Upper lobe of left lung (tissue), 6 donors: ENCODE results near the gene ATP8B1. TPM values are rescaled to one million over a fixed set of nuclear protein-coding genes. Genes with fewer than 3 reads are reported as not detected.
A peak's percentile ranks its signal among the peaks of the same experiment; 100 is the strongest.
"Not testable (repeated sequence)": the region's sequence is repeated elsewhere in the genome, so short reads cannot be mapped to it uniquely, and the experiment has no call there.

ENCODE experiments used
- ATAC-seq, 2 donors: fragments of 200-7000 bp; cut with Tn5 transposase; one replicate each; pipeline ENCODE4 v1.9.1; 2022; ENCODE audit warnings: mild to moderate bottlenecking in 2 of 2, moderate library complexity in 2 of 2; ENCODE audit not compliant: low FRiP score in 2 of 2
- DNase-seq, 2 donors: peaks; one replicate each; pipeline ENCODE4 v3.0.0-alpha.2; 2019 to 2020
- H3K27ac ChIP-seq, 4 donors: fragments of 200-600 bp; sonication (generic); one replicate each; pipeline ENCODE4 v1.5.1; 2016 to 2019
- H3K27me3 ChIP-seq, 4 donors: fragments of 200-600 bp; sonication (generic); one replicate each; pipeline ENCODE4 v1.5.1; 2017 to 2019
- H3K36me3 ChIP-seq, 4 donors: fragments of 200-600 bp; sonication (generic); one replicate each; pipeline ENCODE4 v1.5.1; 2016 to 2019
- H3K4me1 ChIP-seq, 4 donors: fragments of 200-600 bp; sonication (generic); one replicate each; pipeline ENCODE4 v1.5.1; 2018 to 2019
- H3K4me3 ChIP-seq, 4 donors: fragments of 200-600 bp; sonication (generic); one replicate each; pipeline ENCODE4 v1.5.1; 2017 to 2019; ENCODE audit warnings: mild to moderate bottlenecking in 2 of 4, moderate library complexity in 1 of 4
- H3K9me3 ChIP-seq, 4 donors: fragments of 200-600 bp; sonication (generic); one replicate each; pipeline ENCODE4 v1.5.1; 2018 to 2019
- CTCF ChIP-seq, 6 experiments: fragments of 450-650 bp in 4 of 6; fragments of 200-600 bp in 2 of 6; sonication (generic) in 2 of 6; IDR thresholded peaks; one replicate each; pipeline ENCODE4 v1.5.1; 2016 to 2019; ENCODE audit warnings: antibody characterized with exemption in 6 of 6
- EP300 ChIP-seq, 4 donors: sonication (generic); formaldehyde crosslinking; IDR thresholded peaks; one replicate each; pipeline ENCODE4 v1.5.1; 2017; ENCODE audit warnings: antibody characterized with exemption in 4 of 4, control low read depth in 2 of 4
- POLR2A ChIP-seq, 4 donors: fragments of 450-650 bp; IDR thresholded peaks; one replicate each; pipeline ENCODE4 v1.5.1; 2016 to 2017; ENCODE audit warnings: antibody characterized with exemption in 4 of 4, mild to moderate bottlenecking in 2 of 4
- POLR2AphosphoS5 ChIP-seq, 2 donors: sonication (generic); formaldehyde crosslinking; IDR thresholded peaks; one replicate each; pipeline ENCODE4 v1.5.1; 2017; ENCODE audit warnings: antibody characterized with exemption in 2 of 2
- WGBS, 2 donors: methylation state at CpG; one replicate each; pipeline ENCODE4 v1.1.5; 2017 to 2018; 5-methylcytosine and 5-hydroxymethylcytosine counted together
- total RNA-seq, 6 donors: library from RNA; depleted of rRNA in 4 of 6; stranded (reverse); fragments of >200 nt in 4 of 6; gene quantifications; one replicate each; pipeline versions ENCODE4 v1.1.0 to v1.2.1, GENCODE V29; 2016 to 2021
- donor health status: DM: no; HTN: no; CAD: no; lungs with moderate emphysema.
- donor health status: DM: no; HTN: yes; CAD: no; lungs with severe emphysema.

Gene ATP8B1
- total RNA-seq, 6 donors from 2014 or later = 19.6 to 36.5 (median 26.0) TPM

DNA sequence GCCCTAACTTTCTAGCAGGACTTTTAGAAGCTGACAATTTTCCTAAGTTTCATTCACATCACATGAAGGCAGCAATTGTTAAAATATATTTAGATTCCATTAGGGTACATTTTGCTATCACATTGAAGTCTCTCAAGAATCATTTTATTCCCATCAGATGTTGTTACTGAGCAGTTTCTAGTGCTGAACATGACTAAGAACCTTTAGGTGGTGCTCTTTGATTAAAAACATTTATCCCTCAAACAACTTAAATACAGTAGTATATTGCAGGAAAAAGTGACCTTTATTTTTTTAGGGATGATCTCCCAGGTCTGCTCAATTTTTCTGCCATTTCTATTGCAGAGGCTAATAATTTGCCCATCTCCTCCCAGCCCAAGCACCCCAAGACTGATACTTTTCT, 158.6 kb downstream of the ATP8B1 start:
- TF ChIP-seq EP300 (IDR thresholded peaks at IDR 0.05) = no peak
- TF ChIP-seq CTCF (IDR thresholded peaks at IDR 0.05) = peak in 2 of 6 experiments; percentile 12
- H3K36me3 ChIP-seq = peaks cover 0 to 23% (median 9%) of the 10 kb centered on the region in 4 donors
- H3K9me3 ChIP-seq = no peaks in the 10 kb centered on the region
- DNase-seq = no peak
- no peaks in the 10 kb centered on the region for H3K27me3 ChIP-seq
- peaks cover 0 to under 1% (median 0%) of the 10 kb centered on the region in 4 donors for H3K4me1 ChIP-seq
- no peak for ATAC-seq
- no peak overlapping the region for H3K27ac ChIP-seq
- H3K4me3 ChIP-seq = no peak overlapping the region

GRCh38 chr18:57643726-57644125, 159.4 kb downstream of the ATP8B1 start:
- H3K36me3 ChIP-seq = peaks cover 0 to 17% (median 8%) of the 10 kb centered on the region in 4 donors
- DNase-seq = peak in 1 of 2 donors; percentile 79
- 93% methylated on average over 25 of the region's 25 CpGs; no CpG with 5 or more reads in 1 of the 2 donors for WGBS, 2 donors
- not testable (repeated sequence) for H3K4me3 ChIP-seq, H3K27ac ChIP-seq, H3K4me1 ChIP-seq, H3K27me3 ChIP-seq, ATAC-seq, H3K9me3 ChIP-seq

DNA sequence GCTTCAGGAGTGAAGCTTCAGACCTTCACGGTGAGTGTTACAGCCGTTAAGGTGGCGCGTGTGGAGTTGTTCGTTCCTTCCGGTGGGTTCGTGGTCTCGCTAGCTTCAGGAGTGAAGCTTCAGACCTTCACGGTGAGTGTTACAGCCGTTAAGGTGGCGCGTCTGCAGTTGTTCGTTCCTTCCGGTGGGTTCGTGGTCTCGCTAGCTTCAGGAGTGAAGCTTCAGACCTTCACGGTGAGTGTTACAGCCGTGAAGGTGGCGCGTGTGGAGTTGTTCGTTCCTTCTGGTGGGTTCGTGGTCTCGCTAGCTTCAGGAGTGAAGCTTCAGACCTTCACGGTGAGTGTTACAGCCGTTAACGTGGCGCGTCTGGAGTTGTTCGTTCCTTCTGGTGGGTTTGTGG, 160.7 kb downstream of the ATP8B1 start:
- not testable (repeated sequence) for ATAC-seq, H3K27me3 ChIP-seq, H3K27ac ChIP-seq, H3K9me3 ChIP-seq, H3K4me1 ChIP-seq, H3K36me3 ChIP-seq, H3K4me3 ChIP-seq, DNase-seq
- WGBS, 2 donors = 95 to 98% methylated on average over 14 to 20 of the region's 29 CpGs

DNA sequence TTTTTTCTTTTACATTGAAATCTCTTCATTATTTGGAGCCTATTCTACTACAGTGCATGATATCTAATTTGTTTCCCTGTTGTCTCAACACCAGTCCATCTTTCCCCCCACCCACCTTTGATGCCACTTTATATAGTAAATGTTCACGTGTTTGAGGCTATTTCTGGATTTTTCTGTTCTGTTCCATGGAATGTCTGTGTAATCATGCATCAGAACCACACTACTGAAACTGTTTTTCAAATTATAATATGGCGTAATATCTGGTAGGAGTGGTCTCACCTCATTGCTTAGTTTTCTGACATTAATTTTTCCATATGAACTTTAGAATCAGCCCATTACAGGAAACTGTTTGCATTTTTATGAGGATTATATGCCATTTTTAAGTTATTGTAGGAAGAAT, 162.4 kb downstream of the ATP8B1 start:
- Histone ChIP-seq H3K27me3 (no peaks in the 10 kb centered on the region), H3K9me3 (no peaks in the 10 kb centered on the region), H3K4me3 (no peak overlapping the region), H3K27ac (no peak overlapping the region), H3K36me3 (peaks cover 0 to 4% (median 2%) of the 10 kb centered on the region in 4 donors), H3K4me1 (no peaks in the 10 kb centered on the region)
- WGBS, 2 donors = 89 to 90% methylated on average over 2 of the region's 2 CpGs
- DNase-seq = no peak
- TF ChIP-seq CTCF (IDR thresholded peaks at IDR 0.05) (no peak), POLR2AphosphoS5 (IDR thresholded peaks at IDR 0.05) (no peak), POLR2A (IDR thresholded peaks at IDR 0.05) (no peak), EP300 (IDR thresholded peaks at IDR 0.05) (no peak)
- ATAC-seq = no peak

- no peak for ATAC-seq
- no peak overlapping the region for H3K4me3 ChIP-seq
- no peak for TF ChIP-seq CTCF (IDR thresholded peaks at IDR 0.05)
- no peaks in the 10 kb centered on the region for H3K9me3 ChIP-seq
- no peaks in the 10 kb centered on the region for H3K27me3 ChIP-seq
- H3K4me1 ChIP-seq = no peaks in the 10 kb centered on the region
- no peak overlapping the region for H3K27ac ChIP-seq
- 48 to 58% methylated on average over 3 of the region's 3 CpGs for WGBS, 2 donors
- DNase-seq = no peak
- peaks cover 0 to 4% (median 2%) of the 10 kb centered on the region in 4 donors for H3K36me3 ChIP-seq
These were observed 162.9 kb downstream of the ATP8B1 start for GRCh38 chr18:57640236-57640635.

GRCh38 chr18:57635003-57635822, 167.9 kb downstream of the ATP8B1 start:
- no peaks in the 10 kb centered on the region for H3K9me3 ChIP-seq
- H3K27me3 ChIP-seq = no peaks in the 10 kb centered on the region
- no peak for TF ChIP-seq POLR2AphosphoS5 (IDR thresholded peaks at IDR 0.05)
- TF ChIP-seq CTCF (IDR thresholded peaks at IDR 0.05) = no peak
- no peak for TF ChIP-seq EP300 (IDR thresholded peaks at IDR 0.05)
- no peak for TF ChIP-seq POLR2A (IDR thresholded peaks at IDR 0.05)
- peak in 1 of 2 donors; percentile 68 for ATAC-seq
- H3K36me3 ChIP-seq = no peaks in the 10 kb centered on the region
- H3K4me3 ChIP-seq = no peak overlapping the region
- WGBS, 2 donors = 68 to 79% methylated on average over 4 of the region's 4 CpGs
- no peak for DNase-seq
- peaks cover 12 to 16% (median 14%) of the 10 kb centered on the region in 4 donors for H3K4me1 ChIP-seq
- no peak overlapping the region for H3K27ac ChIP-seq
